Cardiac fibroblast (primary cell): Measurements from ENCODE around the gene RNU7-1.

Experiments used
- DNase-seq, 2 donors: peaks; one replicate each; pipeline versions ENCODE4 v3.0.0 to v3.0.0-alpha.2; 2010; ENCODE audit warnings: low read depth in 2 of 2
- H3K4me3 ChIP-seq, 2 donors: replicated peaks in 1 of 2; 1 replicate in 1 of 2; 2 replicates in 1 of 2; pipeline ENCODE4 v1.5.1; 2011; ENCODE audit warnings: low read depth in 2 of 2, low read length in 2 of 2, mild to moderate bottlenecking in 2 of 2, moderate library complexity in 1 of 2
- CTCF ChIP-seq: IDR thresholded peaks from one replicate; pipeline ENCODE4 v1.5.1; 2011; ENCODE audit warnings: low read depth, mild to moderate bottlenecking, low read length, inconsistent platforms

RNU7-1 gene

GRCh38 chr12:6935371-6936193, 8.0 kb upstream of the RNU7-1 start:
- no peak overlapping the region for H3K4me3 ChIP-seq
- peak; percentile 50 to 54 for DNase-seq

GRCh38 chr12:6936194-6936635, 7.4 kb upstream of the RNU7-1 start:
- no peak for DNase-seq
- H3K4me3 ChIP-seq, result no peak overlapping the region
- no peak for TF ChIP-seq CTCF

More at GRCh38 chr12:6935371-6936193, 8.0 kb upstream of the RNU7-1 start:
- TF ChIP-seq CTCF, result no peak

GRCh38 chr12:6936636-6937480, 6.8 kb upstream of the RNU7-1 start:
- TF ChIP-seq CTCF, result no peak
- no peak for DNase-seq
- H3K4me3 ChIP-seq, result peak overlapping the region; percentile 30 to 58

- peak; percentile 95 for TF ChIP-seq CTCF
- DNase-seq, result peak; percentile 94 to 95
- H3K4me3 ChIP-seq, result peak overlapping the region; percentile 30 to 58
Observed at GRCh38 chr12:6937481-6938352, 5.9 kb upstream of the RNU7-1 start.

GRCh38 chr12:6938353-6939190, 5.0 kb upstream of the RNU7-1 start:
- H3K4me3 ChIP-seq, result peak overlapping the region; percentile 5 to 58
- TF ChIP-seq CTCF, result no peak
- DNase-seq, result no peak
